ENCODE results near the gene GALNT10.

- no peak for TF ChIP-seq EZH2phosphoT487 (IDR thresholded peaks at IDR 0.05; ENCODE audit: borderline replicate concordance, low read length)
- TF ChIP-seq CTCF (IDR thresholded peaks at IDR 0.05; ENCODE audit: low read depth, low read length, poor library complexity, severe bottlenecking): no peak
Measured at GRCh38 chr5:154373326-154373725, 182.8 kb downstream of the GALNT10 start.
